SKM-1 (cell line): ENCODE results near the gene HSPG2.

Experiments
- DNase-seq: peaks from one replicate; lab custom pipeline; 2025; ENCODE audit not compliant: unreplicated experiment; lab: John Stamatoyannopoulos, UW

Gene HSPG2

DNA sequence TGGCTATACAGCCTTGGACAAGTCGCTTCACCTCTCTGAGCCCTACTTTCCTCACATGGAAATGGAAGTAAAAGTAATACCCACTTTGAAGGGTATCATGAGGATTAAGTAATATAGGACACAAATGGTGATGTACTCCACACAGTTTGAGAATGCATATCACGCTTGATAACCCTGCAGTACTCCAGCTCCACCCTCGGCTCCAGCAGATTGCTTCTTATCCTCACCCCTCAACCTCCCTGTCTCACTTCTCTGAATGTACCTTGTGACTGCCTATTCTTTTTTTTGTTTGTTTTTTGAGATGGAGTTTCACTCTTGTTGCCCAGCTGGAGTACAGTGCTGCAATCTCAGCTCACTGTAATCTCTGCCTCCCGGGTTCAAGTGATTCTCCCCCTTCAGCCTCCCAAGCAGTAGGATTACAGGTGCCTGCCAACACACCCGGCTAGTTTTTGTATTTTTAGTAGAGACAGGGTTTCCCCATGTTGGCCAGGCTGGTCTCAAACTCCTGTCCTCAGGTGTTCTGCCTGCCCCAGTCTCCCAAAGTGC is 69.6 kb downstream of the HSPG2 start:
- DNase-seq: no peak

DNA sequence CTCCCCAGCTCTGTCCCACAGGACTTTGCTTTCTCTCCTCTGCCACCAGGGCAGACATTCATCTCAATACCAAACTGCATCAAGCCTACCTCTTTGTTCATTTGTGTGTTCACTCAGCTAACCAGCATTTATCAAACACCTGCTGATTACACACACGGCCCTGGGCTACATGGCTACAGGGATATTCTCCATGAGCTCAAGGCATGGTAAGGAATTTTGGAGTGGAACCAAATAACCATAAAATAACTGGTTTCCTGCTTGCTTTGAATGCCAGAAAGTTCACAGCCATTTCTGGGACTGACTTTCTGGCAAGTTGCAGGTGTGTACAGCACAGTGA is 70.4 kb downstream of the HSPG2 start:
- DNase-seq: no peak

DNA sequence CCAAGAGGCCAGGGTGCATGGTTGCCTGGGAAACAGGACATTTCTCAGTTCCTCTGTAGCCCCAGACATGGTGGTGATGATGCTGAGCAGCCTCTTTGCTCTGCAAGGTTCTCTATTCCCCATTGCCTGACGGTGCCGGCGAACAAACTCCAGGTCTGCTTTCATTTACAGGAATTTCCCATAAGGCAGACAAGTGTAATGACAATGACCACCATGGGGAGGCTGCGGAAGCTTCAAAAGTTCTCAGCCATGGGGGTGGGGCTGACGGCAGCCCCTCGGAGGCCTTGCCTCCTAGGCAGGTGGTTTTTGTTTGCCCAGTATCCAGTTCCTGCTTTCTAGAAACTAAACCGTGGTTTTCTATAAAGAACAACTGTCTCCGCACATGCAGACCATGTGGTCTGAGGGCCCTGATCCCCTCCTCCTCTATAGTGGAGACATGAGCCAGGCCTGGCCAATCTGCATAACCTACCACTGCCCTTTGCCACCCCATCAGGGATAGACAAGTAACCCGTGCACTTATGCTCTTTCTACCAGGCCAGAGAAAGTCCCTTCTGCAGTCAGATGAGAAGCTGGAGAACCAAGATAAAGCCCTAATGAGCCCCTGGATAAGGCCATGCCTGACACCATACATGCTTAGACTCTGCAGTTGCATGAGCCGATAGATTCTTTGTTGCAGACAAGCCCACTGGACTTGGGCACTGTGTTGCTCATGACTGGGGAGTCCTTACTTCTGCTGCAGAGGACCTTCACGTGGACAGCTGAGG is 71.0 kb downstream of the HSPG2 start:
- no peak for DNase-seq

- no peak for DNase-seq
Measured at GRCh38 chr1:21865609-21865942, 71.5 kb downstream of the HSPG2 start.

- no peak for DNase-seq
Measured at GRCh38 chr1:21864730-21865129, 72.4 kb downstream of the HSPG2 start.

- DNase-seq: no peak
Measured at GRCh38 chr1:21863981-21864380, 73.1 kb downstream of the HSPG2 start.

GRCh38 chr1:21861602-21862429 is 75.3 kb downstream of the HSPG2 start:
- no peak for DNase-seq

- no peak for DNase-seq
Measured at GRCh38 chr1:21860971-21861370, 76.1 kb downstream of the HSPG2 start.

DNA sequence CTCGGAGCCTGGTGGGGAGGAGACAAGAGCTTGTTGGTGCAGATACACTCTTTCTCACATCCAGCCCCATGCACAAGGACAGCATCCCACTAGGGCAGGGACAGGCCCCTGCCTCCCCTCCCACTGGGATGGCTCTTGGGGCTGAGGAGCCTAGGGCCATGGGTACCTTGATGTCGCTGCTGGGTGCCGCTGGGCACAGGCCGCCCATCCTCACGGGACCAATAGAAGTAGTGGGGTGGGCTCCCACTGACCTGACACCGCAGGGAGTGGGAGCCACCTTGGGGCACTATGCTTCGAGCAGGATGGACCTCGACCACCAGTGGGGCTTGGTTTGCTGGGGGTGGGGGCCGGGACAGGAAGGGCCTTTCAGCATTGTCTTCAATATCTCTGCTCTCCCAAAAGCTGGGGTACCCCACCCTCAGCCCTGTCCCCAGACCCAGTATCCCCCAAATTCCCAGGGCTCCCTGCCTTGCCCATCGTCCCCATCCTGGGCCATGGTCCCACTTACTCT is 77.4 kb downstream of the HSPG2 start:
- no peak for DNase-seq

- no peak for DNase-seq
Measured at GRCh38 chr1:21857840-21858670, 79.1 kb downstream of the HSPG2 start.

DNA sequence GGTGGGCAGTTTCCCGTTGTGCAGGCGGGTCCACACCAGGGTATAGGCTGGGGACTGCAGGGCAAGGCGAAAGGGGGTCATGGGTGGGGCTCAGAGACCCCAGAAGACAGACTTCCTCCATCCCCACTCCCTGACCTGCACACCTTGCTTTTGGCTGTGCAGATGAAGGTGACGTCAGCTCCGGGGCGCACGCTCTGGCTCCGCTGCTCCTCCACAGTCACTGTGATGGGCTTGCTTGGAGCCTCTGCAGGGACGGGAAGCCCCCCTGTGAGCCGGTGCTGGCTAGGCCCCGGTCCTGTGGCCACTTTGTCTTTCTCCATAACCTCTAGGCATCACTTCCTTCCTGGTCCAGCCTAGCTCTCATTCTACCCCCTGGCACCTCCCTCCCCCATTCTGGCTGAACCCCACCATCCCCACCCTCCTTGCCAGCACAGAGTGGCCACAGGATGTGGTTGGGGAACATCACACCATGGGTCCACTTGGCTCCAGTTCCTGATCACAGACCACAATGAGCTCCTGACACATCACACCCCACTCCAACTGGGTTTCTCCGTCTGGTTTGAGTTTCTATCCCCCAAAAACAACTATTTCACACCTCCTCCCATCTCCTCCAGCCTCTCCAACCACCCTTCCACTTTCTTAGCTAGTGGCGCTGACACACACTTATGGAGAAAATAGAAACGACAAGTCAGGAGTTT is 79.8 kb downstream of the HSPG2 start:
- DNase-seq: no peak

- no peak for DNase-seq
Measured at GRCh38 chr1:21855257-21856096, 81.6 kb downstream of the HSPG2 start.

GRCh38 chr1:21854751-21855131 is 82.4 kb downstream of the HSPG2 start:
- no peak for DNase-seq

- DNase-seq: no peak
Measured at GRCh38 chr1:21854090-21854750, 82.9 kb downstream of the HSPG2 start.

GRCh38 chr1:21853131-21853427 is 84.0 kb downstream of the HSPG2 start:
- no peak for DNase-seq

DNA sequence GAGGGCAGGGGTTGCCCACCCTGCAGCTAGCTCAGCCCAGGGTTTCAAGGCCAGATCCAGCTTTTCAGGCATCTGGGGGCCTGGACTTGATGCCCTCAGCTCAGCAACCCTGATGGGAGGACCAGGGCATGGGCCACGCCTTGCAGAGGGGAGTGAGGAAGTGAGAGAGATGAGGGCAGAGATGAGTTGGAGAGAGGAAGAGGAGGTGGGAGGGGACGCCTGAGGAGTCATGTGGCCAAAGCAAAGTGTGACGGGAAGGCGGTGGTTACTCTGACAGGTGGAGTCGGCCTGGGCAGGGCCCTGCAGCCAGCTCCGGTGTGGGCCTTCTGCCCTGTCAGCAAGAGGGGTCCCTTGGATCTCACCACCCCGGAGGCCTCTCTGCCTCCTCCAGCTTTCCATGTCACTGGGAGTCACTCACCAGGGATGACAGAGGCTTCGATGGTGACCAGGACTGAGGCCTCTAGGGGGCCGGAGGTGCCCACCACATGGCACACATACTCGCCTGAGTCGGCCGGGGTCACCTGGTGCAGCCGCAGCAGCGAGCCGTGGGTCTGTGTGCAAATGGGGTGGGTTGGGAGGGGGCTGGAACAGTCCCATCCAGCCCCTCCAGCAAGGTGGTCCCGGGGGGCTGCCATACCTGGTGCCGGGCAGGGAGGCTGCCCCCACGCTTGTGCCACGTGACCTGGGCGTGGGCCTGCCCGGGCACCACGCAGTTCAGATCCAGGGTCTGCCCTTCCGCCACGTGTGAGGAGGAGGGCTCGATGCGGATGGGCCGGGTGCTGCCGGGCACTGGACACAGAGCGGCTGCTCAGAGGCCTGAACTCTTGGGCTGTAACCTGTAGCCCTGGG is 84.6 kb downstream of the HSPG2 start:
- no peak for DNase-seq

DNA sequence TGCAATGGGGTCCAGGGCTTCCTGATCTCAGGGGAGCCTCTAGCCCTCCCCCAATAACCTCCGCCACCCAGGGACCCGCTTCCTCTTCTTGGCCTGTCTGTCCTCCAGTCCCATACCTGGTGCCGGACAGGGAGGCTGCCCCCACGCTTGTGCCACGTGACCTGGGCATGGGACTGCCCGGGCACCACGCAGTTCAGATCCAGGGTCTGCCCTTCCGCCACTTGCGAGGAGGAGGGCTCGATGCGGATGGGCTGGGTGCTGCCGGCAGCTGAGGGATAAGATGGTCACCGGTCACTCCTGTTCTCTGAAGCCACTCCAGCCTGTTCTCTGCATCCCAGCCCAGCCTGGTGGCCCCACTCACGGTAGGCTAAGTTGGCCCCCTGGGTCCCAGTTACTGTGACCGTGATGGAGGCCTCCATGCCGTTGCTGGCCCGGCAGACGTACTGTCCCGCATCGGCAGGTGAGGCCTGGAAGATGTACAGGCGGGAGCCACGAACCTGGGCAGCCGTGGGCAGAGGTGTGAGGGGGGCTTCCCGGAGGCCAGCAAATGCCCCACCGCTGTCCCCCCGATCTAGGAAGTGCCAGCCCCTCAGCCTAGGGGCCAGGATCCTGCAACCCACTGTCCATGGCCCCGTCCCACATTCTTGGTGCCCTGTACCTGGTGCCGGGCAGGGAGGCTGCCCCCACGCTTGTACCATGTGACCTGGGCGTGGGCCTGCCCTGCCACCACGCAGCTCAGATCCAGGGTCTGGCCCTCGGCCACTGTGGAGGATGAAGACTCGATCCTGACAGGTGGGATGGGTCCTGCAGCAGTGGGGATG is 85.5 kb downstream of the HSPG2 start:
- no peak for DNase-seq
